GM12872 (cell line): ENCODE results near the gene AQP3.

Experiments
- TF ChIP-seq, protein P1 (sequence below): IDR thresholded peaks from 3 replicates; pipeline ENCODE4 v1.5.1; 2011; ENCODE audit warnings: low read depth, mild to moderate bottlenecking, low read length, moderate library complexity; ENCODE audit not compliant: insufficient read depth

The AQP3 gene

DNA sequence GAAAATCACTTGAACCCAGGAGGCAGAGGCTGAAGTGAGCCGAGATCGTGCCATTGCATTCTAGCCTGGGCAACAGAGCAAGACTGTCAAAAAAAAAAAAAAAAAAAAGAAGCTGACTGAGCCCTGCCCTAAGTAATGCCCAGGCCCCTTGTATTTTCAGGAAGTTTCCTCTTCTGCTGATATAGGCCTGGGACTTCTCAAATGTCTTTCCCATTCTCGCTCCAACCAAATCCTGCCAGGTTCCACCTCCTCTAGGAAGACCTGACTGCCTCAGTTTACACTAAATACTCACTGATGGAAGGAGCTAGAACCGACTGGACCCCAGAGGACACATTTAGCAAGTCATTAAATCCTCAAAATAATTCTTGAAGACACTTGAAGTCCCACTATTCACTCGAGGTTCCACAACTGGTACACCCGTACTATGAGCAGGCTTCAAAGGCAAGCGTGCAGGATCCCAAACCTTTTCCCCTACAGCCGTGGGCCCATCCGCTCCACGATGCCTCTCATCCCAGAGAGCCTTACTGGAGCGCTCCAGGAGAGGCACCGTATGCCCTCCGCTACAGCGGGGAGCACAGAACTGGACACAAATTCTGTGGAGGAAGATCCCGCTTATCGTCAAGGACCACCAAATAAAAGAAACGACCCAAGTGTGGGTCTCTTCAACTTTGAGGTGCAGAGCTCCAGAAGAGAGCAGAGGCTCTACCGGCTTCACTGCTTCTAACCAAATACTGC, 25.7 kb upstream of the AQP3 start:
- TF ChIP-seq, protein P1, sequence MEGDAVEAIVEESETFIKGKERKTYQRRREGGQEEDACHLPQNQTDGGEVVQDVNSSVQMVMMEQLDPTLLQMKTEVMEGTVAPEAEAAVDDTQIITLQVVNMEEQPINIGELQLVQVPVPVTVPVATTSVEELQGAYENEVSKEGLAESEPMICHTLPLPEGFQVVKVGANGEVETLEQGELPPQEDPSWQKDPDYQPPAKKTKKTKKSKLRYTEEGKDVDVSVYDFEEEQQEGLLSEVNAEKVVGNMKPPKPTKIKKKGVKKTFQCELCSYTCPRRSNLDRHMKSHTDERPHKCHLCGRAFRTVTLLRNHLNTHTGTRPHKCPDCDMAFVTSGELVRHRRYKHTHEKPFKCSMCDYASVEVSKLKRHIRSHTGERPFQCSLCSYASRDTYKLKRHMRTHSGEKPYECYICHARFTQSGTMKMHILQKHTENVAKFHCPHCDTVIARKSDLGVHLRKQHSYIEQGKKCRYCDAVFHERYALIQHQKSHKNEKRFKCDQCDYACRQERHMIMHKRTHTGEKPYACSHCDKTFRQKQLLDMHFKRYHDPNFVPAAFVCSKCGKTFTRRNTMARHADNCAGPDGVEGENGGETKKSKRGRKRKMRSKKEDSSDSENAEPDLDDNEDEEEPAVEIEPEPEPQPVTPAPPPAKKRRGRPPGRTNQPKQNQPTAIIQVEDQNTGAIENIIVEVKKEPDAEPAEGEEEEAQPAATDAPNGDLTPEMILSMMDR, result no peak

DNA sequence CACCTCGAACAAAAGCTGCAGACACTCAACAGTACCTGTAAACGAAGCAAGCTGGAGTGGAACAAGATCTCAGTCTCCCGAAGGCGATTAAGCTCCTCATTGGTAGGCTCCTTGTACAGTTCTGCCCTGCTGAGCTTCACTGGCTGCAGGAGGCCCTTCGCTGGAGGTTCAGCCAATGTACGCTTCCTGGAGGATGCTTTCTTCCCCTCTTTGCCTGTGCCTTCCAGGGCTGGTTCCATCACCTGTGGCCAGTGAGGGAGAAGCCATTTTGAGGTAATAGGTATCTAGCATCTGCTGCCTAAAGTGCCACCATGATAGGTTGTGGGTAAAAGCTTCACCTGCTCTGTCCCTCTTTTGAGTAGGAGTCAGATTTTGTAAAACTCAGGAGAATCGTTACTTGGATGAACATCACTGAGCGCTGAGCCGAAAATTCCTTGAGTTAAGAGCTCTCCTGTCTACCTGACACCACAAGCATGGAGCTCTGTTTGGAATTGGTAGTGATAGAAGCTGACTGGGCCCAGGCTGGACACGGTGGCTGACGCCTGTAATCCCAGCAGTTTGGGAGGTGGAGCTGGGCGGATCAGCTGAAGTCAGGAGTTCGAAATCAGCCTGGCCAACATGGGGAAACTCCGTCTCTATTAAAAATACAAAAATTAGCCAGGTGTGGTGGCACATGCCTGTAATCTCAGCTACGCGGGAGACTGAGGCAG, 24.9 kb upstream of the AQP3 start:
- TF ChIP-seq, protein P1, result no peak

DNA sequence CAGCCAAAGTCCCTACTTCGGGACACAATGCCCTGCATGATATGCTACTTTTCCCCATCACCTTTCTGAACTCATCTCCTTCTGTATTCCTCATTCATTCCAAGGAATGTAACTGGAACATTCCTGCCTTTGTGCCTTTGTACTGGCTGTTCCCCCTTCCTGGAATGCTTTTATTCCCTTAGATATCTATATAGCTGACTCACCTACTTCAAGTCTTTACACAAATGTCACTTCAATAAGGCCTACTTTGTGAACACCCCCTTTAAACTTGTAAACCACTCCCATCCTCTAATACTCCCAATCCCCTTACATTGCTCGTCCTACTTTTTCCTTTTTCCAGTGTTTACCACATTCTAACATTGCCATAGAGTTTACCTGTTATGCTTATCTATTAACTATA, 24.0 kb upstream of the AQP3 start:
- TF ChIP-seq, protein P1, result no peak

DNA sequence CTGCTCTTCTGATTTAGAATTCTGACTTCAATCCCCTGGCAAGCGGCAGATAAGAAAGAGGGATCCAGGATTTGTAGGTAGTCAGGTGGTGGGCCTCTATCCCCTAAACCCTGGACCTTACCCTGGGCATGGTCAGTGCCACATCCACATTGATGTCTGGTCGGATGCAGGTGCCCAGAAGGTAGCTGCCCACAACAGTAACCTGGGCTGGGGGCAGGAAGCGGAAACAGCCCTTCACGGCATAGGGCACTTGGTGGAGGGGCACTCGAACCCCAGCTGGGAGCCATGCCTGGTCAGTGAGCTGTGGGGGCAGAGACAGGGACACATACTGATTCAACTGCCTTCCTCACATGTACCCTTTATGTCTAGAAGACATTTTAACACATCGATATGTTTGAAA, 22.5 kb upstream of the AQP3 start:
- TF ChIP-seq, protein P1, result no peak

DNA sequence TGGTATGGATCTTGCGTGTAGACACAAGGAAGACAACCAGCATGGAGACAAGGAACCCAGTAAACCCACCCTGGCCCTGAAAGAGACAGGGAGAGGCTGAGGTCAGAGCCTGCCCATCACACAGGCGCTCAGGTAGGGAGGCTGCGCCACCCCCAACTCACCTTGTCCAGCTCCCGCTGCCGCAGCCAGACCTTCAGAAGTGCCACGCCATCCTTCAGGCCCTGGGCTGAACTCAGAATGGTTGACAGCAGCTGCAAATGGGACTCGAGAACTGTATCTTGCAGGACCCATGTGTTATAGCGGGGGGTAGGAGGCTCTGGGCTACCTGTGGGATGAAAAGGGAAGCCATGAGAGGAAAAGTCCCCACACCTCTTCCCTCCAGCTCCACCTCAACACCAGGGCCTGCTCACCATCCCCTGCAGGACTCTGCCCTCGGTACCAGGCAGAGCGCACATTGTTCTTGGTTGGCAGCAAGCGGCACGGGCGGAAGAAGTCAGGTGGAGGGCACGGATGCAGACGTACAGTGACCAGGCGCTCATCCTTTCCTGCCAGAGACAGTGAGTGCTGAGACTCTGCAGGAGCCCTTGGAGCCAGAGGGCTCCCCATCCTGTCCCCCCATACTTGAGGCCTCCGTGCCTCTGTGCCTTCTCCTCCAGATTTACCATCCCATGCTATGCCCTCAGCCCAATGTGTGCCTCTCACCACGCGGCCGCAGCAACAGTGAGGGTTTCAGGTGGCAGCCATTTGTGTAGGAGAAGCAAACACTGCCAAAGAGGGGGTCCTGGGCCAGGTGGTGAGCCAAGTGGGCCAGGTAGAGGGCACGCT, 21.6 kb upstream of the AQP3 start:
- TF ChIP-seq, protein P1, result no peak

DNA sequence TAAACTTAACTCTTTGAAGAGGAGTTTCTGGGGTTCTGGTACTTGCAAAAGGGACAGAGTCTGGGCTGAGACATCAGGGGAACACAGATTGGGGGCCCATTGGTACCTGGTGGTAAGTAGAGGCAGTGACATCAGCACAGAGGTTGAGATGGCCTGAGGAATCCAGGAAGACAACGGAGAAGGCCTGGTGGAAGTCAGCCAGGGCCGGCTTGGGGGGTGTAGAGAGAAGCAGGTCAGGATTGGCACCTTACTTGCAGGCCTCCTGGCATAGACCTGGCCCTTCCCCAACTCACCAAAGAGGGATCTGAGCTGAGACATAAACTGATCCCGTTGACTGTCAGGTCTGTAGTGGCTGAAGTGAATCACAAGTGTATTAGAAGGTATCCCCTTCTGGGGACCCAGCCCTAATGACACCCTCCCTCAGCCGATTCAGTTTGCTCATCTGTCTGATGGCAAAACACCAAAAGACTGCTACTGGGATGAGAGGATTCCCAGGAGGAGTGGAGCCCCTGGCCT, 20.9 kb upstream of the AQP3 start:
- TF ChIP-seq, protein P1, result no peak

DNA sequence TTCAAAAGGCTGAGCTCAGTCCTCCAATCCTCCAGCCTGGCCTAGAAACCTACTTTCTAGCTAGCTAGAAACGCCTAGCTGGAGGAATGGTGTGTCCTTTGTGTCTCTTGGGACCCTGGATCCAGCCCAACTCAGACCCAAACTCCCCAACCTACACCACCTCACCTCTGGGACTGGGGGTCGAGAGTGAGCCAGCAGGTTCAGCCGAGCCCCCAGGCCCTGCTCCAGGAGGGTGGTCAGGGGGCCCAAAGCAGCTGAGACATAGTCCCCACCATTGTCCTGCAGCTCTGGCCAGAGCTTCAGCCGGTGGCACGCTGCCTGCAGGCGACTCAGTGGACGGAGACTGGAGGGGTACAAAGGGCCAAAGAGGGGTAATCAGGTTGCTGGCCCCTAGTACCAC, 20.1 kb upstream of the AQP3 start:
- TF ChIP-seq, protein P1, result no peak
